Keratinocyte (primary cell): ENCODE measurements around the gene SF3B2. TPM values are rescaled to one million over a fixed set of nuclear protein-coding genes. Genes with fewer than 3 reads are reported as not detected.

ENCODE experiments used
- DNase-seq: peaks from one replicate; pipeline ENCODE4 v3.0.0-alpha.2; 2011; ENCODE audit warnings: low read depth, missing footprints, low spot score
- FAIRE-seq: peaks from 2 replicates; lab custom pipeline; 2011; peaks lifted over from hg19 to GRCh38; lab: Jason Lieb, UNC
- H2AFZ ChIP-seq: 2 replicates; pipeline ENCODE4 v1.6.0; 2012; ENCODE audit warnings: low read length, control low read depth, inconsistent platforms; ENCODE audit not compliant: control insufficient read depth
- H3K27ac ChIP-seq: 2 replicates; pipeline ENCODE4 v1.5.1; 2011; ENCODE audit warnings: low read length; ENCODE audit not compliant: control insufficient read depth, insufficient read depth
- H3K27me3 ChIP-seq: 3 replicates; pipeline ENCODE4 v1.6.0; 2011; ENCODE audit warnings: low read length; ENCODE audit not compliant: control insufficient read depth, insufficient read depth; ENCODE audit errors: extremely low read depth
- H3K36me3 ChIP-seq, 2 experiments: 2 replicates in 1 of 2; 3 replicates in 1 of 2; pipeline ENCODE4 v1.5.1; 2011; ENCODE audit warnings: low read length in 2 of 2, mild to moderate bottlenecking in 1 of 2; ENCODE audit not compliant: control insufficient read depth in 2 of 2, insufficient read depth in 2 of 2; ENCODE audit errors: extremely low read depth in 1 of 2
- H3K4me1 ChIP-seq: 3 replicates; pipeline ENCODE4 v1.5.1; 2011; ENCODE audit warnings: low read length; ENCODE audit not compliant: control insufficient read depth, insufficient read depth; ENCODE audit errors: extremely low read depth
- H3K4me2 ChIP-seq: 3 replicates; pipeline ENCODE4 v1.6.0; 2011; ENCODE audit warnings: low read depth, low read length; ENCODE audit not compliant: control insufficient read depth, insufficient read depth; ENCODE audit errors: extremely low read depth
- H3K4me3 ChIP-seq, 3 experiments: fragments of 200-600 bp in 1 of 3; sonication (generic) in 1 of 3; 2 replicates in 2 of 3; 3 replicates in 1 of 3; pipeline ENCODE4 v1.5.1; 2011 to 2016; ENCODE audit warnings: low read length in 3 of 3, mild to moderate bottlenecking in 3 of 3, control low read depth in 2 of 3, inconsistent platforms in 1 of 3, low read depth in 1 of 3, mixed read lengths in 1 of 3, mixed run types in 1 of 3, moderate library complexity in 1 of 3; ENCODE audit not compliant: control insufficient read depth in 2 of 3, insufficient read depth in 2 of 3; ENCODE audit errors: extremely low read depth in 1 of 3
- H3K79me2 ChIP-seq: 2 replicates; pipeline ENCODE4 v1.6.0; 2012; ENCODE audit warnings: low read length; ENCODE audit not compliant: control insufficient read depth, insufficient read depth
- H3K9ac ChIP-seq: 3 replicates; pipeline ENCODE4 v1.6.0; 2011; ENCODE audit warnings: low read length; ENCODE audit not compliant: control insufficient read depth, insufficient read depth; ENCODE audit errors: extremely low read depth
- H3K9me1 ChIP-seq: 3 replicates; pipeline ENCODE4 v1.6.0; 2011; ENCODE audit warnings: low read length; ENCODE audit not compliant: control insufficient read depth, insufficient read depth; ENCODE audit errors: extremely low read depth
- H3K9me3 ChIP-seq: 2 replicates; pipeline ENCODE4 v1.5.1; 2012; ENCODE audit warnings: low read depth, low read length; ENCODE audit not compliant: control insufficient read depth
- H4K20me1 ChIP-seq: 3 replicates; pipeline ENCODE4 v1.6.0; 2011; ENCODE audit warnings: low read length; ENCODE audit not compliant: control insufficient read depth, insufficient read depth; ENCODE audit errors: extremely low read depth
- CTCF ChIP-seq, 3 experiments: IDR thresholded peaks in 1 of 3; conservative IDR thresholded peaks in 1 of 3; optimal IDR thresholded peaks in 1 of 3; 2 replicates in 2 of 3; 3 replicates in 1 of 3; pipeline versions ENCODE3 to v1.5.1; 2011; ENCODE audit warnings: low read length in 3 of 3, mild to moderate bottlenecking in 3 of 3, moderate library complexity in 2 of 3, control low read depth in 1 of 3, inconsistent platforms in 1 of 3; ENCODE audit not compliant: insufficient read depth in 2 of 3; ENCODE audit errors: extremely low read depth in 1 of 3
- EZH2 ChIP-seq: IDR thresholded peaks from one replicate; pipeline ENCODE4 v1.6.1; 2012; ENCODE audit warnings: inconsistent platforms, mild to moderate bottlenecking, low read length, moderate library complexity
- dilution Hi-C: fragments of 300-500 bp; cut with MboI; formaldehyde crosslinking; loops from one replicate; pipeline ENCODE4 v1.7.0; 2020; ENCODE audit warnings: low sequenced_read_pairs; ENCODE audit not compliant: extremely low pct_ligation_motif_present
- polyA plus RNA-seq, 5 experiments: library from polyadenylated mRNA; depleted of rRNA in 3 of 5; stranded (reverse) in 3 of 5; stranded (forward) in 1 of 5; unstranded in 1 of 5; fragments of >200 nt; gene quantifications; 1 replicate in 1 of 5; 2 replicates in 3 of 5; 3 replicates in 1 of 5; pipeline versions ENCODE4 v1.2.1 to v1.2.3, GENCODE V29; 2011 to 2012; ENCODE audit warnings: missing spikeins in 2 of 5, low read depth in 1 of 5, low replicate concordance in 1 of 5

The SF3B2 gene
- polyA plus RNA-seq, 1 donor (not counting 4 experiments of a cell fraction or from before 2014, with no cell fraction given): 73.0 TPM

DNA sequence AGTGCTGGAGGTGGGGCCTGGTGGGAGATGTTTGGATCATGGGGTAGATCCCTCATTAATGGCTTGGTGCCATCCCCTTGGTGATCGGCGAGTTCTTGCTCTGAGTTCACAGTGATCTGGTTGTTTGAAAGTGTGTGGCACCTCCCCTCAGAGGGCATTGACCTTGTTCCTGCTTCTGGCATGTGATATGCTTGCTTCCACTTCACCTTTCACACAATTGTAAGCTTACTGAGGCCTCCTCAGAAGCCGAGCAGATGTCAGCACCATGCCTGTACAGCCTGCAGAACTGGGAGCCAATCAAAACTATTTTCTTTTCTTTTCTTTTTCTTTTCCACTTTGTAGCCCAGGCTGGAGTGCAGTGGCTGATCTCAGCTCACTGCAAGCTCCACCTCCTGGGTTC, 14.8 kb upstream of the SF3B2 start:
- Histone ChIP-seq H4K20me1 (no peaks in the 10 kb centered on the region), H3K36me3 (no peaks in the 10 kb centered on the region), H3K27ac (no peak overlapping the region), H3K9me1 (no peaks in the 10 kb centered on the region), H3K79me2 (no peaks in the 10 kb centered on the region), H3K27me3 (peaks cover 6% of the 10 kb centered on the region), H3K4me2 (no peak overlapping the region), H3K9ac (no peak overlapping the region), H3K9me3 (no peaks in the 10 kb centered on the region), H3K4me3 (no peak overlapping the region), H2AFZ (no peak overlapping the region), H3K4me1 (no peaks in the 10 kb centered on the region)
- no peak for DNase-seq
- no peak for FAIRE-seq
- no peak for TF ChIP-seq CTCF (optimal IDR thresholded peaks at IDR 0.05 in 1 of 3, IDR thresholded peaks at IDR 0.05 in 1 of 3, conservative IDR thresholded peaks at IDR 0.05 in 1 of 3; ENCODE audit: extremely low read depth in 1 of 3, insufficient read depth in 2 of 3, low read length in 3 of 3)
- dilution Hi-C loops: no loop called here

GRCh38 chr11:66039765-66040164, 12.4 kb upstream of the SF3B2 start:
- DNase-seq: no peak
- Histone ChIP-seq H3K9me3 (no peaks in the 10 kb centered on the region), H3K4me3 (no peak overlapping the region), H3K4me2 (no peak overlapping the region), H3K9me1 (no peaks in the 10 kb centered on the region), H3K9ac (no peak overlapping the region), H3K4me1 (no peaks in the 10 kb centered on the region), H3K27ac (no peak overlapping the region), H3K36me3 (no peaks in the 10 kb centered on the region), H3K79me2 (no peaks in the 10 kb centered on the region), H2AFZ (no peak overlapping the region), H4K20me1 (no peaks in the 10 kb centered on the region), H3K27me3 (peaks cover 6% of the 10 kb centered on the region)
- no peak for TF ChIP-seq EZH2
- TF ChIP-seq CTCF (optimal IDR thresholded peaks at IDR 0.05 in 1 of 3, IDR thresholded peaks at IDR 0.05 in 1 of 3, conservative IDR thresholded peaks at IDR 0.05 in 1 of 3; ENCODE audit: extremely low read depth in 1 of 3, insufficient read depth in 2 of 3, low read length in 3 of 3): no peak
- no peak for FAIRE-seq
- dilution Hi-C loops: no loop called here
